GM12878 (cell line): ENCODE data around the gene PLB1. TPM values are rescaled to one million over a fixed set of nuclear protein-coding genes. Genes with fewer than 3 reads are reported as not detected.

Experiments
- ATAC-seq: fragments of 200-7000 bp; cut with Tn5 transposase; 3 replicates; pipeline ENCODE4 v1.9.1; 2020; ENCODE audit warnings: mild to moderate bottlenecking, moderate library complexity
- BruUV-seq: library from RNA; stranded (reverse); fragments of 400-500 nt; replicated peaks from 2 replicates; lab custom pipeline; 2021; lab: Mats Ljungman, UMichigan
- CTCF ChIA-PET: fragments of 300-600 bp; sonication (Branson Sonifier 250); formaldehyde crosslinking; extraction: SDS; loops from one replicate; lab custom pipeline; 2021; ENCODE audit warnings: inconsistent platforms; lab: Yijun Ruan, JAX
- POLR2A ChIA-PET: fragments of 350-600 bp; formaldehyde crosslinking; extraction: SDS; loops from one replicate; lab custom pipeline; 2021; ENCODE audit warnings: inconsistent platforms; lab: Charles Lee
- RAD21 ChIA-PET: fragments of 300-600 bp; sonication (Branson Sonifier 250); formaldehyde crosslinking; loops from one replicate; lab custom pipeline; 2023; ENCODE audit warnings: antibody characterized with exemption; ENCODE audit not compliant: unreplicated experiment; lab: Charles Lee
- SMC1A ChIA-PET: fragments of 300-600 bp; sonication (Branson Sonifier 250); formaldehyde crosslinking; loops from one replicate; lab custom pipeline; 2023; ENCODE audit not compliant: unreplicated experiment, uncharacterized antibody; lab: Charles Lee
- DNase-seq: peaks from one replicate; pipeline ENCODE4 v3.0.0-alpha.2; 2011; ENCODE audit warnings: low read depth, low spot score
- FAIRE-seq: peaks from 3 replicates; lab custom pipeline; 2011; peaks lifted over from hg19 to GRCh38; lab: Jason Lieb, UNC
- H2AFZ ChIP-seq: 2 replicates; pipeline ENCODE4 v1.6.0; 2011; ENCODE audit warnings: low read depth, low read length, control low read depth; ENCODE audit not compliant: control insufficient read depth
- H3K27ac ChIP-seq: 2 replicates; pipeline ENCODE4 v1.5.1; 2011; ENCODE audit warnings: control low read depth; ENCODE audit not compliant: control insufficient read depth, insufficient read depth
- H3K27me3 ChIP-seq, 2 experiments: replicated peaks in 1 of 2; 2 replicates each; pipeline versions ENCODE4 v1.6.0 to v1.6.1; 2011; ENCODE audit warnings: low read length in 1 of 2; ENCODE audit not compliant: control insufficient read depth in 2 of 2, insufficient read depth in 2 of 2
- H3K36me3 ChIP-seq, 2 experiments: 2 replicates each; pipeline ENCODE4 v1.5.1; 2011; ENCODE audit warnings: low read length in 1 of 2; ENCODE audit not compliant: control insufficient read depth in 2 of 2, insufficient read depth in 2 of 2
- H3K4me1 ChIP-seq: 2 replicates; pipeline ENCODE4 v1.6.1; 2011; ENCODE audit warnings: mild to moderate bottlenecking, low read length, moderate library complexity, mixed read lengths; ENCODE audit not compliant: control insufficient read depth, insufficient read depth
- H3K4me2 ChIP-seq: 2 replicates; pipeline ENCODE4 v1.6.0; 2011; ENCODE audit warnings: control low read depth; ENCODE audit not compliant: control insufficient read depth, insufficient read depth
- H3K4me3 ChIP-seq: fragments of 200-600 bp; sonication (generic); 2 replicates; pipeline ENCODE4 v1.5.1; 2016
- H3K79me2 ChIP-seq: 2 replicates; pipeline ENCODE4 v1.6.0; 2011; ENCODE audit warnings: low read length; ENCODE audit not compliant: control insufficient read depth, insufficient read depth
- H3K9ac ChIP-seq: 2 replicates; pipeline ENCODE4 v1.8.0; 2011; ENCODE audit warnings: low read length, control low read depth, mixed read lengths; ENCODE audit not compliant: control insufficient read depth, insufficient read depth
- H3K9me3 ChIP-seq: replicated peaks from 3 replicates; pipeline ENCODE4 v1.5.1; 2011; ENCODE audit warnings: mild to moderate bottlenecking, low read length; ENCODE audit not compliant: control insufficient read depth, insufficient read depth
- H4K20me1 ChIP-seq: 2 replicates; pipeline ENCODE4 v1.6.0; 2011; ENCODE audit not compliant: control insufficient read depth, insufficient read depth
- TCF12 ChIP-seq: IDR thresholded peaks from 2 replicates; pipeline ENCODE4 v1.6.1; 2011; ENCODE audit warnings: low read depth, mild to moderate bottlenecking, low read length
- WGBS: methylation state at CpG from one replicate; pipeline ENCODE4 v1.1.6; 2016; ENCODE audit warnings: low lambda C conversion rate; ENCODE audit not compliant: insufficient replicate concordance, insufficient coverage; ENCODE audit errors: missing lambda C conversion rate; 5-methylcytosine and 5-hydroxymethylcytosine counted together
- in situ Hi-C: fragments of 300-500 bp; cut with MboI; formaldehyde crosslinking; loops from 9 replicates; pipeline ENCODE4 v1.14.3; 2018; ENCODE audit warnings: mixed read lengths
- intact Hi-C: fragments of 100-400 bp; cut with micrococcal nuclease; formaldehyde crosslinking; loops from one replicate; pipeline ENCODE4 v1.14.2; 2022; ENCODE audit not compliant: unreplicated experiment
- polyA plus RNA-seq, 11 experiments: library from polyadenylated mRNA; depleted of rRNA in 4 of 11; unstranded in 6 of 11; stranded (reverse) in 5 of 11; fragments of >200 nt; fragmentation: Nextera tagmentation in 4 of 11; fragmentation: Illumina TruSeq in 1 of 11; extraction: Ambion mirVana in 4 of 11; extraction: Trizol in 1 of 11; gene quantifications; 1 replicate in 1 of 11; 2 replicates in 10 of 11; pipeline versions ENCODE4 v1.2.1 to v1.2.3, GENCODE V29; 2011 to 2016; ENCODE audit warnings: inconsistent platforms in 2 of 11, missing spikeins in 2 of 11, low read depth in 1 of 11
- total RNA-seq, 4 experiments: library from RNA; depleted of rRNA in 3 of 4; stranded (reverse); fragments of >200 nt in 3 of 4; fragmentation: Illumina TruSeq in 1 of 4; extraction: Trizol in 1 of 4; gene quantifications; 2 replicates each; pipeline versions ENCODE4 v1.2.1 to v1.2.3, GENCODE V29; 2013 to 2021
- TF ChIP-seq, protein P1 (sequence below): fragments of 450-650 bp; IDR thresholded peaks from 2 replicates; pipeline ENCODE4 v1.6.1; 2017; ENCODE audit warnings: borderline replicate concordance
- TF ChIP-seq, protein P2 (sequence below): fragments of 450-650 bp; IDR thresholded peaks from 2 replicates; pipeline ENCODE4 v1.6.1; 2018; ENCODE audit warnings: mild to moderate bottlenecking, low read depth, moderate library complexity; ENCODE audit not compliant: partially characterized antibody

PLB1 gene
- total and polyA plus RNA-seq, 10 of the 15 experiments (the other 5 are each of a cell fraction or from before 2014, with no cell fraction given): 0.03 to 0.49 (median 0.28) TPM

DNA sequence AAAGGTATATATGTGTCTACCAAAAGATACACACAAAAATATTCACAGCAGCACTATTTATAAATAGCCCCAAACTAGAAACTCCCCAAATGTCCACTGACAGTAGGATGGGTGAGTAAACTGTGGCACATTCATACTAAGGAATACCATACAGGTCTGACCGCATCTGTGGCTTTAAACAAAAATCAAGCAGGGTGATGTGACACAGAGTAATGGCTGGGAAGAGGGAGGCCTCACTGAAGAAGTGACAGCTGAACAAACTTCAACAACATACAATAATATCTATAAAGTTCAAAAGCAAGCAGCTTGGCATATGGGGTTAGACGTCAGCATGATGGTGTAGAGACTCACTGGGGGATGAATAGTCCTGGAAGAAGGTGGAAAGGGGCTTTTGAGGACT lies 140.6 kb downstream of the PLB1 start:
- no TSS peak for BruUV-seq
- Histone ChIP-seq H3K79me2 (no peaks in the 10 kb centered on the region), H2AFZ (no peak overlapping the region), H3K27ac (no peak overlapping the region), H3K4me1 (no peaks in the 10 kb centered on the region), H3K36me3 (no peaks in the 10 kb centered on the region), H3K9ac (no peak overlapping the region), H3K4me2 (no peak overlapping the region), H3K4me3 (no peak overlapping the region), H4K20me1 (no peaks in the 10 kb centered on the region), H3K9me3 (no peaks in the 10 kb centered on the region), H3K27me3 (no peaks in the 10 kb centered on the region)
- in situ Hi-C loops: no loop called here
- RAD21 ChIA-PET: no interaction called here
- POLR2A ChIA-PET: no interaction called here
- WGBS: 39% methylated on average over 2 of the region's 2 CpGs
- SMC1A ChIA-PET: interaction anchor here (1.0 kb wide), 1 partner anchor 113 kb away, joined by 3 read pairs; no protein-coding TSS in a partner anchor
- DNase-seq (no peak), FAIRE-seq (no peak), ATAC-seq (no peak)
- CTCF ChIA-PET: interaction anchor here (1.3 kb wide), 1 partner anchor 15 kb away, joined by 3 read pairs; no protein-coding TSS in a partner anchor
- intact Hi-C loops: no loop called here
- no peak for TF ChIP-seq TCF12
- TF ChIP-seq, protein P1, sequence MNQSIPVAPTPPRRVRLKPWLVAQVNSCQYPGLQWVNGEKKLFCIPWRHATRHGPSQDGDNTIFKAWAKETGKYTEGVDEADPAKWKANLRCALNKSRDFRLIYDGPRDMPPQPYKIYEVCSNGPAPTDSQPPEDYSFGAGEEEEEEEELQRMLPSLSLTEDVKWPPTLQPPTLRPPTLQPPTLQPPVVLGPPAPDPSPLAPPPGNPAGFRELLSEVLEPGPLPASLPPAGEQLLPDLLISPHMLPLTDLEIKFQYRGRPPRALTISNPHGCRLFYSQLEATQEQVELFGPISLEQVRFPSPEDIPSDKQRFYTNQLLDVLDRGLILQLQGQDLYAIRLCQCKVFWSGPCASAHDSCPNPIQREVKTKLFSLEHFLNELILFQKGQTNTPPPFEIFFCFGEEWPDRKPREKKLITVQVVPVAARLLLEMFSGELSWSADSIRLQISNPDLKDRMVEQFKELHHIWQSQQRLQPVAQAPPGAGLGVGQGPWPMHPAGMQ: no peak
- TF ChIP-seq, protein P2, sequence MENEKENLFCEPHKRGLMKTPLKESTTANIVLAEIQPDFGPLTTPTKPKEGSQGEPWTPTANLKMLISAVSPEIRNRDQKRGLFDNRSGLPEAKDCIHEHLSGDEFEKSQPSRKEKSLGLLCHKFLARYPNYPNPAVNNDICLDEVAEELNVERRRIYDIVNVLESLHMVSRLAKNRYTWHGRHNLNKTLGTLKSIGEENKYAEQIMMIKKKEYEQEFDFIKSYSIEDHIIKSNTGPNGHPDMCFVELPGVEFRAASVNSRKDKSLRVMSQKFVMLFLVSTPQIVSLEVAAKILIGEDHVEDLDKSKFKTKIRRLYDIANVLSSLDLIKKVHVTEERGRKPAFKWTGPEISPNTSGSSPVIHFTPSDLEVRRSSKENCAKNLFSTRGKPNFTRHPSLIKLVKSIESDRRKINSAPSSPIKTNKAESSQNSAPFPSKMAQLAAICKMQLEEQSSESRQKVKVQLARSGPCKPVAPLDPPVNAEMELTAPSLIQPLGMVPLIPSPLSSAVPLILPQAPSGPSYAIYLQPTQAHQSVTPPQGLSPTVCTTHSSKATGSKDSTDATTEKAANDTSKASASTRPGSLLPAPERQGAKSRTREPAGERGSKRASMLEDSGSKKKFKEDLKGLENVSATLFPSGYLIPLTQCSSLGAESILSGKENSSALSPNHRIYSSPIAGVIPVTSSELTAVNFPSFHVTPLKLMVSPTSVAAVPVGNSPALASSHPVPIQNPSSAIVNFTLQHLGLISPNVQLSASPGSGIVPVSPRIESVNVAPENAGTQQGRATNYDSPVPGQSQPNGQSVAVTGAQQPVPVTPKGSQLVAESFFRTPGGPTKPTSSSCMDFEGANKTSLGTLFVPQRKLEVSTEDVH: no peak
